Lung (tissue), 12 donors: ENCODE data around the gene STOX1. TPM values are rescaled to one million over a fixed set of nuclear protein-coding genes. Genes with fewer than 3 reads are reported as not detected.

ENCODE experiments used
- ATAC-seq: fragments of 200-7000 bp; cut with Tn5 transposase; one replicate; pipeline ENCODE4 v1.9.1; 2020; ENCODE audit warnings: moderate number of reproducible peaks; ENCODE audit not compliant: insufficient read depth, low FRiP score
- DNase-seq, 3 donors: peaks; one replicate each; pipeline ENCODE4 v3.0.0-alpha.2; 2013 to 2017
- H3K27ac ChIP-seq, 2 donors: one replicate each; pipeline ENCODE4 v1.5.1; 2013; ENCODE audit warnings: mild to moderate bottlenecking in 2 of 2, moderate library complexity in 2 of 2, control low read depth in 1 of 2, inconsistent platforms in 1 of 2, low read depth in 1 of 2, low read length in 1 of 2
- H3K27me3 ChIP-seq, 3 donors: one replicate each; pipeline ENCODE4 v1.5.1; 2013; ENCODE audit warnings: low read length in 2 of 3; ENCODE audit not compliant: control insufficient read depth in 3 of 3, insufficient read depth in 3 of 3
- H3K36me3 ChIP-seq, 4 donors: one replicate each; pipeline ENCODE4 v1.5.1; 2013; ENCODE audit warnings: low read length in 4 of 4, mild to moderate bottlenecking in 1 of 4, moderate library complexity in 1 of 4; ENCODE audit not compliant: control insufficient read depth in 4 of 4, insufficient read depth in 4 of 4
- H3K4me1 ChIP-seq, 5 donors: one replicate each; pipeline ENCODE4 v1.5.1; 2013; ENCODE audit warnings: low read length in 5 of 5, mild to moderate bottlenecking in 2 of 5, moderate library complexity in 1 of 5; ENCODE audit not compliant: control insufficient read depth in 5 of 5, insufficient read depth in 5 of 5
- H3K4me3 ChIP-seq: one replicate; pipeline ENCODE4 v1.5.1; 2013; ENCODE audit warnings: mild to moderate bottlenecking, control low read depth, moderate library complexity
- H3K9ac ChIP-seq, 2 donors: one replicate each; pipeline ENCODE4 v1.5.1; 2013; ENCODE audit warnings: low read length in 2 of 2, control low read depth in 1 of 2; ENCODE audit not compliant: insufficient read depth in 1 of 2
- H3K9me3 ChIP-seq, 4 donors: one replicate each; pipeline ENCODE4 v1.5.1; 2013; ENCODE audit warnings: low read length in 3 of 4, mild to moderate bottlenecking in 1 of 4, moderate library complexity in 1 of 4; ENCODE audit not compliant: control insufficient read depth in 4 of 4, insufficient read depth in 3 of 4
- CTCF ChIP-seq: IDR thresholded peaks from 2 replicates; pipeline ENCODE4 v1.5.1; 2012; ENCODE audit warnings: mild to moderate bottlenecking; ENCODE audit errors: control extremely low read depth, extremely low read depth
- WGBS, 2 donors: extraction: QIAGEN DNeasy Blood & Tissue Kit; methylation state at CpG; one replicate each; pipeline ENCODE4 v1.1.7; 2013; 5-methylcytosine and 5-hydroxymethylcytosine counted together
- polyA plus RNA-seq, 2 donors: library from polyadenylated mRNA; stranded (reverse); fragments of 200-250 nt; gene quantifications; one replicate each; pipeline ENCODE4 v1.2.1, GENCODE V29; 2013
- total RNA-seq, 2 donors: library from RNA; depleted of rRNA in 1 of 2; stranded (reverse); fragments of >200 nt in 1 of 2; gene quantifications; one replicate each; pipeline ENCODE4 v1.2.1, GENCODE V29; 2014 to 2021
- donor health status: control.
- donor health status: control.
- donor health status: Bipolar disorder and iron deficiency.
- donor health status: healthy.
- donor health status: DM: yes; HTN: yes; CAD: no.

STOX1 gene
- total and polyA plus RNA-seq, 4 donors = 1.8 to 10.1 (median 3.9) TPM

GRCh38 chr10:68876246-68877138 lies 49.2 kb downstream of the STOX1 start:
- peak; percentile 47 to 76 (median 74) for DNase-seq
- Histone ChIP-seq H3K9me3 (no peaks in the 10 kb centered on the region), H3K36me3 (no peaks in the 10 kb centered on the region), H3K27ac (no peak overlapping the region), H3K27me3 (no peaks in the 10 kb centered on the region), H3K4me1 (peaks cover 0 to 14% (median 4%) of the 10 kb centered on the region in 5 donors), H3K9ac (peak overlapping the region in 1 of 2 donors; percentile 19), H3K4me3 (no peak overlapping the region)
- TF ChIP-seq CTCF = no peak
- no peak for ATAC-seq
- 68 to 78% methylated on average over 15 of the region's 15 CpGs for WGBS, 2 donors

- Histone ChIP-seq H3K36me3 (no peaks in the 10 kb centered on the region), H3K4me1 (peaks cover 0 to 8% (median 4%) of the 10 kb centered on the region in 5 donors), H3K27ac (no peak overlapping the region), H3K4me3 (no peak overlapping the region), H3K9me3 (no peaks in the 10 kb centered on the region), H3K27me3 (no peaks in the 10 kb centered on the region), H3K9ac (no peak overlapping the region)
- DNase-seq (no peak), ATAC-seq (no peak)
- TF ChIP-seq CTCF = no peak
- WGBS, 2 donors = 87 to 95% methylated on average over 1 of the region's 1 CpG
These were observed 50.3 kb downstream of the STOX1 start for GRCh38 chr10:68877482-68878110.

GRCh38 chr10:68878496-68878895 lies 51.2 kb downstream of the STOX1 start:
- no peaks in the 10 kb centered on the region for H3K9me3 ChIP-seq
- H3K27ac ChIP-seq = no peak overlapping the region
- no peak for ATAC-seq

More at GRCh38 chr10:68878496-68878895, 51.2 kb downstream of the STOX1 start:
- Histone ChIP-seq H3K9ac (no peak overlapping the region), H3K4me3 (no peak overlapping the region), H3K36me3 (no peaks in the 10 kb centered on the region), H3K4me1 (peaks cover 0 to 8% (median 4%) of the 10 kb centered on the region in 5 donors), H3K27me3 (no peaks in the 10 kb centered on the region)
- no peak for TF ChIP-seq CTCF
- no peak for DNase-seq
